OCI-LY7 (cell line): ENCODE measurements around the gene NLRP3. TPM values are rescaled to one million over a fixed set of nuclear protein-coding genes. Genes with fewer than 3 reads are reported as not detected.

ENCODE experiments used
- BruUV-seq: library from RNA; stranded (reverse); fragments of 400-500 nt; replicated peaks from 2 replicates; lab custom pipeline; 2021; lab: Mats Ljungman, UMichigan
- CTCF ChIA-PET: fragments of 300-600 bp; sonication (Branson Sonifier 250); formaldehyde crosslinking; loops from one replicate; lab custom pipeline; 2022; ENCODE audit warnings: antibody characterized with exemption; ENCODE audit not compliant: unreplicated experiment; lab: Charles Lee
- POLR2A ChIA-PET: fragments of 300-600 bp; sonication (Branson Sonifier 250); formaldehyde crosslinking; loops from one replicate; lab custom pipeline; 2022; ENCODE audit warnings: antibody characterized with exemption; lab: Charles Lee
- DNase-seq: peaks from one replicate; pipeline ENCODE4 v3.0.0-alpha.2; 2015; ENCODE audit warnings: low spot score
- H2AFZ ChIP-seq: fragments of 200-600 bp; sonication (generic), shearing (Covaris generic); 2 replicates; pipeline ENCODE4 v1.6.1; 2014; ENCODE audit warnings: mild to moderate bottlenecking, antibody characterized with exemption, low read length, moderate library complexity
- H3K27ac ChIP-seq: fragments of 200-600 bp; sonication (generic); 2 replicates; pipeline ENCODE4 v1.5.1; 2014; ENCODE audit warnings: mixed run types, low read depth, mild to moderate bottlenecking, moderate library complexity, low read length, inconsistent platforms; ENCODE audit not compliant: poor library complexity, severe bottlenecking
- H3K36me3 ChIP-seq: fragments of 200-600 bp; sonication (generic); 2 replicates; pipeline ENCODE4 v1.6.1; 2014; ENCODE audit warnings: mild to moderate bottlenecking, antibody characterized with exemption, low read length, moderate library complexity, mixed read lengths; ENCODE audit not compliant: insufficient read depth
- H3K4me1 ChIP-seq: fragments of 200-600 bp; sonication (generic); 2 replicates; pipeline ENCODE4 v1.5.1; 2014; ENCODE audit warnings: mild to moderate bottlenecking, low read length; ENCODE audit not compliant: insufficient read depth, poor library complexity, severe bottlenecking
- H3K4me2 ChIP-seq: fragments of 200-600 bp; sonication (generic); 2 replicates; pipeline ENCODE4 v1.6.1; 2014; ENCODE audit warnings: mild to moderate bottlenecking, low read length
- H3K4me3 ChIP-seq: fragments of 200-600 bp; sonication (generic); 2 replicates; pipeline ENCODE4 v1.5.1; 2014; ENCODE audit warnings: mild to moderate bottlenecking, low read depth, low read length; ENCODE audit not compliant: poor library complexity, severe bottlenecking
- H3K79me2 ChIP-seq: fragments of 200-600 bp; sonication (generic); 2 replicates; pipeline ENCODE4 v1.6.1; 2016; ENCODE audit warnings: low read depth, mild to moderate bottlenecking, low read length, moderate library complexity, mixed read lengths; ENCODE audit not compliant: insufficient read depth
- H3K9me2 ChIP-seq: fragments of 200-600 bp; sonication (generic); 2 replicates; pipeline ENCODE4 v1.6.1; 2016; ENCODE audit warnings: mild to moderate bottlenecking, low read length, mixed read lengths; ENCODE audit not compliant: insufficient read depth
- H3K9me3 ChIP-seq: fragments of 200-600 bp; sonication (generic); 2 replicates; pipeline ENCODE4 v1.6.1; 2014; ENCODE audit warnings: mild to moderate bottlenecking, mixed run types, low read length, mixed read lengths
- H4K20me1 ChIP-seq: fragments of 200-600 bp; sonication (generic); 2 replicates; pipeline ENCODE4 v1.6.1; 2014; ENCODE audit warnings: mild to moderate bottlenecking, antibody characterized with exemption, low read length, moderate library complexity, mixed read lengths; ENCODE audit not compliant: insufficient read depth
- EZH2phosphoT487 ChIP-seq: fragments of 200-600 bp; sonication (generic); IDR thresholded peaks from 2 replicates; pipeline ENCODE4 v1.6.1; 2018; ENCODE audit warnings: low read depth, borderline replicate concordance, mild to moderate bottlenecking, mixed run types, antibody characterized with exemption, low read length, moderate library complexity, mixed read lengths
- intact Hi-C: fragments of 100-400 bp; cut with micrococcal nuclease; formaldehyde crosslinking; loops from one replicate; pipeline ENCODE4 v1.10.0; 2022; ENCODE audit not compliant: unreplicated experiment
- total RNA-seq, 2 experiments: library from RNA; depleted of rRNA in 1 of 2; stranded (reverse); fragments of >200 nt in 1 of 2; shearing (Covaris generic) in 1 of 2; gene quantifications; 2 replicates each; pipeline ENCODE4 v1.2.3, GENCODE V29; 2014 to 2022
- TF ChIP-seq, protein P1 (sequence below): fragments of 200-600 bp; sonication (generic); conservative IDR thresholded peaks from 2 replicates; pipeline ENCODE4 v1.5.1; 2014; ENCODE audit warnings: mild to moderate bottlenecking, antibody characterized with exemption, low read length, moderate library complexity, mixed read lengths

Gene NLRP3
- total RNA-seq, 2 experiments from 2014 or later: not detected

- Histone ChIP-seq H3K4me1 (no peaks in the 10 kb centered on the region), H3K27ac (no peak overlapping the region), H3K4me2 (no peak overlapping the region), H3K36me3 (no peaks in the 10 kb centered on the region), H3K9me2 (no peaks in the 10 kb centered on the region), H2AFZ (no peak overlapping the region), H4K20me1 (no peaks in the 10 kb centered on the region), H3K79me2 (no peaks in the 10 kb centered on the region), H3K9me3 (no peaks in the 10 kb centered on the region), H3K4me3 (no peak overlapping the region)
- POLR2A ChIA-PET: interaction anchor here (0.6 kb wide), 1 partner anchor 758 kb away, joined by 6 read pairs; no protein-coding TSS in a partner anchor
- no peak for DNase-seq
- BruUV-seq: no TSS peak
- intact Hi-C loops: no loop called here
- CTCF ChIA-PET: no interaction called here
- TF ChIP-seq EZH2phosphoT487: no peak
- TF ChIP-seq, protein P1, sequence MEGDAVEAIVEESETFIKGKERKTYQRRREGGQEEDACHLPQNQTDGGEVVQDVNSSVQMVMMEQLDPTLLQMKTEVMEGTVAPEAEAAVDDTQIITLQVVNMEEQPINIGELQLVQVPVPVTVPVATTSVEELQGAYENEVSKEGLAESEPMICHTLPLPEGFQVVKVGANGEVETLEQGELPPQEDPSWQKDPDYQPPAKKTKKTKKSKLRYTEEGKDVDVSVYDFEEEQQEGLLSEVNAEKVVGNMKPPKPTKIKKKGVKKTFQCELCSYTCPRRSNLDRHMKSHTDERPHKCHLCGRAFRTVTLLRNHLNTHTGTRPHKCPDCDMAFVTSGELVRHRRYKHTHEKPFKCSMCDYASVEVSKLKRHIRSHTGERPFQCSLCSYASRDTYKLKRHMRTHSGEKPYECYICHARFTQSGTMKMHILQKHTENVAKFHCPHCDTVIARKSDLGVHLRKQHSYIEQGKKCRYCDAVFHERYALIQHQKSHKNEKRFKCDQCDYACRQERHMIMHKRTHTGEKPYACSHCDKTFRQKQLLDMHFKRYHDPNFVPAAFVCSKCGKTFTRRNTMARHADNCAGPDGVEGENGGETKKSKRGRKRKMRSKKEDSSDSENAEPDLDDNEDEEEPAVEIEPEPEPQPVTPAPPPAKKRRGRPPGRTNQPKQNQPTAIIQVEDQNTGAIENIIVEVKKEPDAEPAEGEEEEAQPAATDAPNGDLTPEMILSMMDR: peak; percentile 51
Observed at GRCh38 chr1:247400685-247401084, 15.3 kb upstream of the NLRP3 start.

DNA sequence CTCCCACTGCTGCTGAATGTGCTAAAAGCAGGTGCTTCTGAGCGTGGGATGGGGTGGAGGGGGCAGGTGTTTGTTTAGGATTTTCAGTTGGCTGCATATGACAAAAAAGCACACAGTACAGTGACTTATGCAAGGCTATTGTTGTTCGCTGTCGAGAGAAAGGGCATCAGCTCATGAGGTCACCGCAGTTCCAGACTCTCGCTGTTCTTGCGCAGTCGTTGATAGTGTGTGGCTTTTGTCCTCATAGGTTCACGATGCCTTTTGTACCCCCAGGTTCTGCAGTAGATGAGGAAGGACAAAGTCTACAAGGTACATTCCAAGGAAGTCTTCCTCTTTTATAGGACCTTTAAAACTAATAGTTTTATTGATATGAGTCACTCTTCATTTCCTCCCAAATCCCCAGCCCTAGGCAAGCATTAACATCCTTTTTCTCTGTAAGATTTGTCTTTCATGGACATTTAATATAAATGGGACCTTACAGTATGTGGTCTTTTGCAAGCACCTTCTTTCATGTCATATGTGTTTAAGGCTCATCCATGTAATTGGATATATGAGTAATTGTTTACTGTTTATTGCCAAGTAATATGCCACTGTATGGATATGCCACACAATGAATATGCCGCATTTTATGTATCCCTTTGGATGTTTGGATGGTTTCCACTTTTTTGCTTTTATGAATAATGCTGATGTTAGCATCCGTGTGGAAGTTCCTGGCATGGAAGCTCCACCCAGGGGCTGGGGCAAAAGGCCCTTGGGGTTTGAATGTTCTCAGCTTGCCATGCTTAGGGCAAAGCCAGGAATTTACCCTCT, 14.5 kb upstream of the NLRP3 start:
- H3K36me3 ChIP-seq: no peaks in the 10 kb centered on the region
- H3K4me1 ChIP-seq: no peaks in the 10 kb centered on the region
- no peak overlapping the region for H3K4me2 ChIP-seq
- H3K27ac ChIP-seq: no peak overlapping the region
- no TSS peak for BruUV-seq
- no peak overlapping the region for H3K4me3 ChIP-seq
- no peaks in the 10 kb centered on the region for H3K9me2 ChIP-seq
- no peak for DNase-seq
- no peaks in the 10 kb centered on the region for H4K20me1 ChIP-seq
- TF ChIP-seq, protein P1: no peak
- no peak for TF ChIP-seq EZH2phosphoT487
- H2AFZ ChIP-seq: no peak overlapping the region
- no peaks in the 10 kb centered on the region for H3K79me2 ChIP-seq
- ChIA-PET POLR2A (interaction anchor here (0.6 to 1.4 kb wide), 3 partner anchors 8 to 759 kb away, joined by 4 to 6 read pairs (median 5); no protein-coding TSS in a partner anchor), CTCF (no interaction called here)
- intact Hi-C loops: no loop called here
- no peaks in the 10 kb centered on the region for H3K9me3 ChIP-seq
